HCT116 (cell line): ENCODE measurements around the gene FBXL15. TPM values are rescaled to one million over a fixed set of nuclear protein-coding genes. Genes with fewer than 3 reads are reported as not detected.

Source experiments
- ATAC-seq: fragments of 200-7000 bp; cut with Tn5 transposase; 2 replicates; pipeline ENCODE4 v1.9.1; 2020; ENCODE audit warnings: mild to moderate bottlenecking, moderate library complexity
- BruUV-seq: library from RNA; stranded (reverse); fragments of 400-500 nt; replicated peaks from 2 replicates; lab custom pipeline; 2021; lab: Mats Ljungman, UMichigan
- CTCF ChIA-PET: fragments of 300-600 bp; sonication (Branson Sonifier 250); formaldehyde crosslinking; loops from one replicate; lab custom pipeline; 2021; ENCODE audit warnings: antibody characterized with exemption; lab: Charles Lee
- POLR2A ChIA-PET: fragments of 300-600, 350-600 bp; sonication (Branson Sonifier 250); formaldehyde crosslinking; loops from one replicate; lab custom pipeline; 2021; ENCODE audit warnings: antibody characterized with exemption; lab: Charles Lee
- RAD21 ChIA-PET, 2 experiments: fragments of 300-600 bp; sonication (Branson Sonifier 250); formaldehyde crosslinking; loops; one replicate each; lab custom pipeline; 2023; ENCODE audit warnings: low total read pairs in 2 of 2; ENCODE audit not compliant: uncharacterized antibody in 2 of 2, unreplicated experiment in 2 of 2, low non-redundant PET in 1 of 2; lab: Charles Lee
- DNase-seq: peaks from one replicate; pipeline ENCODE4 v3.0.0-alpha.2; 2010; ENCODE audit warnings: low read depth, low spot score
- H2AFZ ChIP-seq: fragments of 200-600 bp; shearing (Covaris generic), sonication (generic); 2 replicates; pipeline ENCODE4 v1.6.1; 2017; ENCODE audit warnings: low read depth, mixed run types, mixed read lengths, antibody characterized with exemption, low read length; ENCODE audit not compliant: poor library complexity, severe bottlenecking
- H3K27ac ChIP-seq: 2 replicates; pipeline ENCODE4 v1.5.1; 2012; ENCODE audit warnings: low read depth, low read length
- H3K27me3 ChIP-seq: fragments of 200-600 bp; sonication (generic); 2 replicates; pipeline ENCODE4 v1.6.1; 2016; ENCODE audit warnings: mixed run types, low read length, mixed read lengths; ENCODE audit not compliant: insufficient read depth
- H3K36me3 ChIP-seq, 2 experiments: fragments of 200-500 bp in 1 of 2; fragments of 200-600 bp in 1 of 2; sonication (Bioruptor generic) in 1 of 2; sonication (generic) in 1 of 2; 2 replicates each; pipeline versions ENCODE4 v1.5.1 to v1.6.1; 2014 to 2016; ENCODE audit warnings: low read length in 2 of 2, inconsistent platforms in 1 of 2, mixed read lengths in 1 of 2, mixed run types in 1 of 2; ENCODE audit not compliant: insufficient read depth in 2 of 2, control insufficient read depth in 1 of 2
- H3K4me1 ChIP-seq, 2 experiments: fragments of 200-600 bp in 1 of 2; sonication (generic) in 1 of 2; 2 replicates each; pipeline versions ENCODE4 v1.5.1 to v1.6.1; 2012 to 2017; ENCODE audit warnings: low read length in 2 of 2, inconsistent platforms in 1 of 2, mild to moderate bottlenecking in 1 of 2, mixed read lengths in 1 of 2, mixed run types in 1 of 2, moderate library complexity in 1 of 2; ENCODE audit not compliant: insufficient read depth in 2 of 2, control insufficient read depth in 1 of 2
- H3K4me2 ChIP-seq: fragments of 200-600 bp; sonication (generic); 2 replicates; pipeline ENCODE4 v1.6.1; 2017; ENCODE audit warnings: mixed run types, low read length, mixed read lengths
- H3K4me3 ChIP-seq, 2 experiments: fragments of 200-600 bp in 1 of 2; sonication (generic) in 1 of 2; replicated peaks in 1 of 2; 2 replicates each; pipeline ENCODE4 v1.5.1; 2011 to 2016; ENCODE audit warnings: low read length in 2 of 2, control low read depth in 1 of 2, low read depth in 1 of 2, mild to moderate bottlenecking in 1 of 2, mixed read lengths in 1 of 2, mixed run types in 1 of 2
- H3K79me2 ChIP-seq: fragments of 200-600 bp; sonication (generic); 2 replicates; pipeline ENCODE4 v1.6.1; 2017; ENCODE audit warnings: mild to moderate bottlenecking, mixed run types, low read length, moderate library complexity, mixed read lengths; ENCODE audit not compliant: insufficient read depth
- H3K9ac ChIP-seq: fragments of 200-600 bp; sonication (generic); 2 replicates; pipeline ENCODE4 v1.6.1; 2016; ENCODE audit warnings: low read length, mixed read lengths
- H3K9me2 ChIP-seq: fragments of 200-600 bp; sonication (generic), shearing (Covaris generic); 2 replicates; pipeline ENCODE4 v1.6.1; 2017; ENCODE audit warnings: mixed run types, mild to moderate bottlenecking, moderate library complexity; ENCODE audit not compliant: insufficient read depth
- H3K9me3 ChIP-seq, 2 experiments: fragments of 200-500 bp in 1 of 2; fragments of 200-600 bp in 1 of 2; sonication (Bioruptor generic) in 1 of 2; sonication (generic) in 1 of 2; 2 replicates each; pipeline ENCODE4 v1.6.1; 2014 to 2017; ENCODE audit warnings: low read length in 2 of 2, mixed read lengths in 2 of 2, inconsistent platforms in 1 of 2, low read depth in 1 of 2, mild to moderate bottlenecking in 1 of 2, mixed run types in 1 of 2, moderate library complexity in 1 of 2; ENCODE audit not compliant: control insufficient read depth in 1 of 2, insufficient read depth in 1 of 2
- H4K20me1 ChIP-seq: fragments of 200-600 bp; sonication (generic), shearing (Covaris generic); 2 replicates; pipeline ENCODE4 v1.6.1; 2017; ENCODE audit warnings: mixed run types, mild to moderate bottlenecking, moderate library complexity; ENCODE audit not compliant: insufficient read depth
- CEBPB ChIP-seq: IDR thresholded peaks from 2 replicates; pipeline ENCODE4 v1.6.1; 2012; ENCODE audit warnings: low read depth
- POLR2AphosphoS5 ChIP-seq: IDR thresholded peaks from 2 replicates; pipeline ENCODE4 v1.6.1; 2011; ENCODE audit warnings: mild to moderate bottlenecking, low read depth, low read length, moderate library complexity
- TCF7L2 ChIP-seq: IDR thresholded peaks from 2 replicates; pipeline ENCODE4 v1.7.0; 2011; ENCODE audit warnings: borderline replicate concordance, inconsistent platforms; ENCODE audit not compliant: insufficient read depth, insufficient read length; ENCODE audit errors: extremely low read depth
- YY1 ChIP-seq: IDR thresholded peaks from 2 replicates; pipeline ENCODE4 v1.6.1; 2011; ENCODE audit warnings: low read length, low read depth, moderate library complexity, mild to moderate bottlenecking; ENCODE audit not compliant: insufficient replicate concordance; ENCODE audit errors: extremely low read depth
- intact Hi-C: fragments of 100-400 bp; cut with micrococcal nuclease; formaldehyde crosslinking; loops from 2 replicates; pipeline ENCODE4 v1.10.0; 2022
- total RNA-seq: library from RNA; stranded (reverse); gene quantifications from one replicate; pipeline ENCODE4 v1.2.1, GENCODE V29; 2021; ENCODE audit not compliant: unreplicated experiment
- TF ChIP-seq, protein P1 (sequence below): IDR thresholded peaks from 2 replicates; pipeline ENCODE4 v1.6.1; 2011; ENCODE audit warnings: mild to moderate bottlenecking, low read length, moderate library complexity; ENCODE audit not compliant: insufficient replicate concordance; ENCODE audit errors: extremely low read depth

Gene FBXL15
- total RNA-seq, 1 experiment from 2014 or later: 21.1 TPM

DNA sequence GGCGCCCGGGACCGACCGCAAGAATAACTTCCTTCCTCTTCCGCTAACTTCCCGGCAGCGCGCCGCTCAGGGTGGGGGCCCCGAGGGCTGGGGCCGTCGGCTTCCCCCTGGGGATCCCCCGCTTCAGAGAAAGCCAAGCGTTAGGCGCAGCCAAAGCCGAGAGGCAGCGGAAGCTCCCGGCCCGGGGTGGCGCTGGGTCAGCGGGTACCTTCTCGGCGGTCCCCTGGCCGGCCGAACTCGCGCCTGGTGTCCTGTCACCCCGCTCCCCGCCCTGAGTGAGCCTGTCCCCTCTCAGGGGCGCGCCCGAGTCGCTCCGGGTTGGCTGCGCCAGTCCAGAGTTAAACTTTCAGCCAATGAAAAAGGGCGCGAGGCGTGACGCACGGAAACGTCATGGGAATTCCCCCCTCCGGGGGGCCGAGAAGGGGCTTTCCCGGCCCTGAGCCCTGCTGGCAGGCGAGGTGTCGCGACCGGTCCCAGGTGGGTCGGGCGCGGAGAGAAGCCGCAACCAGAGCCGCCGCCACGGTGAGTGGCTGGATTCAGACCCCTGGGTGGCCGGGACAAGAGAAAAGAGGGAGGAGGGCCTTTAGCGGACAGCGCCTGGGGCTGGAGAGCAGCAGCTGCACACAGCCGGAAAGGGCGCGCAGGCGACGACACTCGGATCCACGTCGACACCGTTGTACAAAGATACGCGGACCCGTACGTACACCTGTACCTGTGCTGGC, 26.4 kb upstream of the FBXL15 start:
- Histone ChIP-seq H3K9me2 (no peaks in the 10 kb centered on the region), H2AFZ (peak overlapping the region; percentile 47), H3K79me2 (peaks cover 13% of the 10 kb centered on the region; the same call in 1 of the 2 replicates), H3K4me2 (peak overlapping the region; percentile 99), H3K4me1 (peaks cover 16 to 58% of the 10 kb centered on the region in 2 experiments), H3K27ac (peak overlapping the region; percentile 77), H4K20me1 (no peaks in the 10 kb centered on the region), H3K27me3 (no peaks in the 10 kb centered on the region), H3K9me3 (no peaks in the 10 kb centered on the region), H3K36me3 (peaks cover 6 to 11% of the 10 kb centered on the region in 2 experiments; a peak in 3 of 4 replicates), H3K4me3 (peak overlapping the region; percentile 75 to 92), H3K9ac (peak overlapping the region; percentile 91)
- BruUV-seq: no TSS peak
- DNase-seq (peak; percentile 95), ATAC-seq (peak; percentile 88)
- CTCF ChIA-PET: interaction anchor here (0.7 to 9.3 kb wide), 14 partner anchors 8 to 225 kb away, joined by 3 to 154 read pairs (median 12); partner anchors contain the start of genes ELOVL3 and FBXL15
- intact Hi-C loops: loop anchor here (1.0 to 2.0 kb wide), 7 partner anchors 28 to 225 kb away; partner anchors contain the start of genes ACTR1A and C10orf95
- TF ChIP-seq CEBPB: no peak
- TF ChIP-seq YY1: peak; percentile 3
- TF ChIP-seq POLR2AphosphoS5: peak; percentile 74
- TF ChIP-seq, protein P1, sequence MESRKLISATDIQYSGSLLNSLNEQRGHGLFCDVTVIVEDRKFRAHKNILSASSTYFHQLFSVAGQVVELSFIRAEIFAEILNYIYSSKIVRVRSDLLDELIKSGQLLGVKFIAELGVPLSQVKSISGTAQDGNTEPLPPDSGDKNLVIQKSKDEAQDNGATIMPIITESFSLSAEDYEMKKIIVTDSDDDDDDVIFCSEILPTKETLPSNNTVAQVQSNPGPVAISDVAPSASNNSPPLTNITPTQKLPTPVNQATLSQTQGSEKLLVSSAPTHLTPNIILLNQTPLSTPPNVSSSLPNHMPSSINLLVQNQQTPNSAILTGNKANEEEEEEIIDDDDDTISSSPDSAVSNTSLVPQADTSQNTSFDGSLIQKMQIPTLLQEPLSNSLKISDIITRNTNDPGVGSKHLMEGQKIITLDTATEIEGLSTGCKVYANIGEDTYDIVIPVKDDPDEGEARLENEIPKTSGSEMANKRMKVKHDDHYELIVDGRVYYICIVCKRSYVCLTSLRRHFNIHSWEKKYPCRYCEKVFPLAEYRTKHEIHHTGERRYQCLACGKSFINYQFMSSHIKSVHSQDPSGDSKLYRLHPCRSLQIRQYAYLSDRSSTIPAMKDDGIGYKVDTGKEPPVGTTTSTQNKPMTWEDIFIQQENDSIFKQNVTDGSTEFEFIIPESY: no peak
- no peak for TF ChIP-seq TCF7L2
- POLR2A ChIA-PET: interaction anchor here (0.6 to 2.8 kb wide), 5 partner anchors 11 to 270 kb away, joined by 3 to 14 read pairs (median 9); no protein-coding TSS in a partner anchor
- RAD21 ChIA-PET: interaction anchor here (0.9 to 2.2 kb wide), 3 partner anchors 27 to 225 kb away, joined by 3 to 7 read pairs (median 6); partner anchors contain the start of genes CUEDC2 (in 1 of the 2) and FBXL15 (in 1 of the 2)
